HFFc6 (cell line): ENCODE data around the gene CNGB1. TPM values are rescaled to one million over a fixed set of nuclear protein-coding genes. Genes with fewer than 3 reads are reported as not detected.

Source experiments
- DNase-seq: peaks from one replicate; pipeline ENCODE4 v3.0.0-alpha.2; 2018
- H3K27ac Mint-ChIP-seq: 2 replicates; pipeline ENCODE4 v1.8.0; 2020; ENCODE audit warnings: mild to moderate bottlenecking, mixed read lengths
- H3K27me3 Mint-ChIP-seq: 2 replicates; pipeline ENCODE4 v1.8.0; 2021; ENCODE audit warnings: mild to moderate bottlenecking, moderate library complexity, mixed read lengths; ENCODE audit not compliant: insufficient read depth
- H3K36me3 Mint-ChIP-seq: 2 replicates; pipeline ENCODE4 v1.8.0; 2021; ENCODE audit warnings: low read depth, mixed read lengths
- H3K4me1 Mint-ChIP-seq: 2 replicates; pipeline ENCODE4 v1.8.0; 2020; ENCODE audit warnings: low read depth, mixed read lengths
- H3K4me3 Mint-ChIP-seq: 2 replicates; pipeline ENCODE4 v1.8.0; 2020; ENCODE audit warnings: mild to moderate bottlenecking, moderate library complexity, mixed read lengths
- H3K9me3 Mint-ChIP-seq: 2 replicates; pipeline ENCODE4 v1.8.0; 2020; ENCODE audit warnings: mild to moderate bottlenecking, mixed read lengths
- total RNA-seq, 6 experiments: library from RNA; stranded (reverse); fragmentation: NEBNext Ultra II Directional; extraction: Animal tissue kit (Norgen Biotek cat#: 25700); gene quantifications; 2 replicates in 1 of 6; 3 replicates in 5 of 6; pipeline ENCODE4 v1.2.3, GENCODE V29; 2021
- TF ChIP-seq, protein P1 (sequence below): fragments of 200-600 bp; sonication (generic); IDR thresholded peaks from 2 replicates; pipeline ENCODE4 v1.5.0; 2021; ENCODE audit warnings: antibody characterized with exemption, mild to moderate bottlenecking

Gene CNGB1
- total RNA-seq, 6 experiments from 2014 or later: 0.02 TPM; not detected in 5

DNA sequence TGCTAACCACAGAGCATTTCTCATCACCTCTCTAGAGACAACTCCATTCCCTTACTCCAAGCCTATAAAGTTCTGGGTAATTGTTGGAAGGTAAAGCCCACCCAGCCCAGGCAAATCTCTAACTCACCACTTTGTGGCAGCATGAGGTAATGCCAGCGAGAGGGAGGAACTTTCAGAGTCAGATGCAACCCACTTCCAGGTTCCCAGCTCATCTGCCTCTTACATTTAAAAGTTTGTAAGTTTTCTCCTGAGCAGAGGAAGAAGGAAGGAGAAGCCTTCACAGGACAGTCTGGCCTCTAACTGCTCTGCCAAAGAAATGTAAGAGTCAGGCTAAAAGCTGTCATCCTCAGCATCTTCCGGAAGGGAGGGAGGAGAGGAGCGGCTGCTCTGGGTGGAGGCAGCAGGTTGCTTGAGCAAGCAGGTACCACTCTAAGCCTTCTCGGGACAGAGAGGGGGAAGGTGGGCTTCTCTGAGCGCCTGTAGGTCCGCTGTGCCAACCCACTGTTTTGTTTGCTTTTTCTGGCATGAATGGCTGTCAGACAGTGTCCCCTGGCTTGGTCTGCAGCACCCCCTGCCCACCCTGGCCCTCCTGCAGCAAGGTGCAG, 28.5 kb upstream of the CNGB1 start:
- Mint-ChIP-seq H3K27ac (peak overlapping the region; percentile 27), H3K9me3 (no peaks in the 10 kb centered on the region), H3K27me3 (no peaks in the 10 kb centered on the region), H3K4me1 (peaks cover 50% of the 10 kb centered on the region), H3K36me3 (peaks cover under 1% of the 10 kb centered on the region; the same call in 1 of the 2 replicates), H3K4me3 (peak overlapping the region; percentile 84)
- TF ChIP-seq, protein P1, sequence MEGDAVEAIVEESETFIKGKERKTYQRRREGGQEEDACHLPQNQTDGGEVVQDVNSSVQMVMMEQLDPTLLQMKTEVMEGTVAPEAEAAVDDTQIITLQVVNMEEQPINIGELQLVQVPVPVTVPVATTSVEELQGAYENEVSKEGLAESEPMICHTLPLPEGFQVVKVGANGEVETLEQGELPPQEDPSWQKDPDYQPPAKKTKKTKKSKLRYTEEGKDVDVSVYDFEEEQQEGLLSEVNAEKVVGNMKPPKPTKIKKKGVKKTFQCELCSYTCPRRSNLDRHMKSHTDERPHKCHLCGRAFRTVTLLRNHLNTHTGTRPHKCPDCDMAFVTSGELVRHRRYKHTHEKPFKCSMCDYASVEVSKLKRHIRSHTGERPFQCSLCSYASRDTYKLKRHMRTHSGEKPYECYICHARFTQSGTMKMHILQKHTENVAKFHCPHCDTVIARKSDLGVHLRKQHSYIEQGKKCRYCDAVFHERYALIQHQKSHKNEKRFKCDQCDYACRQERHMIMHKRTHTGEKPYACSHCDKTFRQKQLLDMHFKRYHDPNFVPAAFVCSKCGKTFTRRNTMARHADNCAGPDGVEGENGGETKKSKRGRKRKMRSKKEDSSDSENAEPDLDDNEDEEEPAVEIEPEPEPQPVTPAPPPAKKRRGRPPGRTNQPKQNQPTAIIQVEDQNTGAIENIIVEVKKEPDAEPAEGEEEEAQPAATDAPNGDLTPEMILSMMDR: no peak; the same call in 1 of the 2 replicates
- no peak for DNase-seq

DNA sequence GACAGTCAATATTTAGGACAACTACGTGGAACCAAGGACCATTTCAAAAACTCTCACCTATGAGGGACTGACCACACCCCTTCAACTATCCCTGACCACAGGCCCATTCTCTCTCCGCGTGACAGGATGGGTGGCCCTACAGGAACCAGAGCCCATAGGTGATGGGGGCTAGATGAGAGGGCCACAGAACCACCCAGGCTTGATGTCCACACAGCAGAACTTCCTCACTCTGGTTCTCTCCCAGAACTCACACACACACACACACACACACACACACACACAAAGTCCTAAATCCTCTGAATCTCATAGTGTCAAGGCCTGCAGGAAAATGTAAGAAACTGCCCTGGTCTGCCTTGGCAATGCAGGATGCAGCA, 28.1 kb upstream of the CNGB1 start:
- peak overlapping the region; percentile 84 for H3K4me3 Mint-ChIP-seq
- H3K4me1 Mint-ChIP-seq: peaks cover 45% of the 10 kb centered on the region
- no peaks in the 10 kb centered on the region; the same call in 1 of the 2 replicates for H3K36me3 Mint-ChIP-seq
- no peak for DNase-seq
- H3K27me3 Mint-ChIP-seq: no peaks in the 10 kb centered on the region
- H3K9me3 Mint-ChIP-seq: no peaks in the 10 kb centered on the region
- TF ChIP-seq, protein P1: no peak
- H3K27ac Mint-ChIP-seq: peak overlapping the region; percentile 27

DNA sequence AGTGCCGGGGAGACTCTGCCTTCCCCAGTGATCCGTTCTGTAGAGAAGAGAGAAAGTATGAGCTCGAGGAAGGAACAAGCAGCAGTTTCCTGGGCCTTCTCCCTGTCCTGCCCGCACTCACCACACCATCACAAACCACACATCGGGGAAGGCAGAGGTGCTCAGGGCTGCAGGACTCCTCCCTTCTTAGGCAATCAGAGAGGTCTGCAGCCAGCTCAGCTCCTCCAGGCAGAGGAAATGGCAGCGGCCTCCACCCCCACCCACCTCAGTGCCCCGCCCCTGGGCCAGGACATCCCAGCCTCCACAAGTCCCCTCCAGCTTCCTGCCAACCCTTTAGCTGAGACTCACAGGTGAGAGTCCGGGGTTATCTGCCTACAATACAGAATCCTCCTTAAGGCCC, 27.6 kb upstream of the CNGB1 start:
- Mint-ChIP-seq H3K36me3 (no peaks in the 10 kb centered on the region; the same call in 1 of the 2 replicates), H3K4me3 (peak overlapping the region; percentile 84; the same call in 1 of the 2 replicates), H3K27ac (no peak overlapping the region; the same call in none of the 2 replicates), H3K9me3 (no peaks in the 10 kb centered on the region), H3K27me3 (no peaks in the 10 kb centered on the region), H3K4me1 (peaks cover 42% of the 10 kb centered on the region)
- DNase-seq: no peak
- TF ChIP-seq, protein P1: no peak

DNA sequence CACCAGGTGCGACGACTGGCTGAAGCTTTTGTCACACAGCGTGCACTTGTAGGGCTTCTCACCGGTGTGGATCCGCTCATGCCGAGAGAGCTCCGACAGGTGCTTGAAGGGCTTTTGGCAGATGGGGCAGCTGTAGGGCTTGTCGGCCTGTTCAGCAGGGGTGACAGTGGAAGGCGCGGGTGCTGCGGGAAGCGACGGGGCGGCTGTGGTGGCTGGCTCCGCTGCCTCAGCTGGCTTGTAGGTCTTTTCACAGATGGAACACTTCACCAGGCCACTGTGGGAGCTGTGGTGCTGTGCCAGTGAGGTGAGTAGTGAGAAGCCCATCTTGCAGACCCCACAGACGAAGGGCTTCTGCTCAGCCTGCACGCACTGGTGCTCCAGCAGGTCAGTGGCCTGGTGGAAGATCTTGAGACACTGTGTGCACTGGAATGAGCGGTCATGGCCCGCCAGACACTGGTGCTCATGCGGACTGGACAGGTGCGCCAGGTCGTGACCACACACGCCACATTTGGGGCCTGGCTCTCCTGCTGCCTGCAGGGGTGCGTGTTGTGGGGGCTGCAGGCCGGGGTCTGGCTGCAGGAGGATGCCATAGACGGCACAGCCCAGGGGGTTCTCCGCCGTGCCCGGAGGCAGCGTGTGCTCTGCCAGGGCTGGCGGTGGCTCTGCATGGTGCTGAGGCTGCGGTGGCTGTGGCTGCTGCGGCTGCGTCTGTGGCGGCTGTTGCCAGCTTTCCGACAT, 26.8 kb upstream of the CNGB1 start:
- TF ChIP-seq, protein P1: no peak
- no peak for DNase-seq
- Mint-ChIP-seq H3K4me3 (no peak overlapping the region), H3K27me3 (no peaks in the 10 kb centered on the region), H3K36me3 (no peaks in the 10 kb centered on the region; the same call in 1 of the 2 replicates), H3K27ac (no peak overlapping the region), H3K4me1 (peaks cover 37% of the 10 kb centered on the region), H3K9me3 (no peaks in the 10 kb centered on the region)

DNA sequence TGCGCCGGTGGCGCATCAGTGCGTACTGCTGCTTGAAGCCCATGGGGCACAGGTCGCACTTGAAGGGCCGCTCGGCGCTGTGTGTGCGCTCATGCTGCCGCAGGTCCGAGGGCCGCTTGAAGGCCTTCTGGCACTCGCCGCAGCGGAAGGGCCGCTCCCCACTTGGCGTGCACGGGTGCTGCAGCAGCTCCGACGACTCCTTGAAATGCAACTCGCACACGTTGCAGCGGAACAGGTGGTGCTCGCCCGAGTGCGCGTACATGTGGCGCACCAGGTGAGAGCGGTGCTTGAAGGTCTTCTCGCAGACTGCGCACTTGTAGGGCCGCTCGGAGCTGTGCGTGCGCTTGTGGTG, 26.2 kb upstream of the CNGB1 start:
- Mint-ChIP-seq H3K4me3 (no peak overlapping the region), H3K36me3 (no peaks in the 10 kb centered on the region; the same call in 1 of the 2 replicates), H3K9me3 (no peaks in the 10 kb centered on the region), H3K27ac (no peak overlapping the region), H3K4me1 (peaks cover 31% of the 10 kb centered on the region), H3K27me3 (no peaks in the 10 kb centered on the region)
- TF ChIP-seq, protein P1: no peak
- no peak for DNase-seq
